HCT116 (cell line): ENCODE data around the gene WHRN. TPM values are rescaled to one million over a fixed set of nuclear protein-coding genes. Genes with fewer than 3 reads are reported as not detected.

Source experiments
- ATAC-seq: fragments of 200-7000 bp; cut with Tn5 transposase; 2 replicates; pipeline ENCODE4 v1.9.1; 2020; ENCODE audit warnings: mild to moderate bottlenecking, moderate library complexity
- BruUV-seq: library from RNA; stranded (reverse); fragments of 400-500 nt; replicated peaks from 2 replicates; lab custom pipeline; 2021; lab: Mats Ljungman, UMichigan
- CTCF ChIA-PET: fragments of 300-600 bp; sonication (Branson Sonifier 250); formaldehyde crosslinking; loops from one replicate; lab custom pipeline; 2021; ENCODE audit warnings: antibody characterized with exemption; lab: Charles Lee
- POLR2A ChIA-PET: fragments of 300-600, 350-600 bp; sonication (Branson Sonifier 250); formaldehyde crosslinking; loops from one replicate; lab custom pipeline; 2021; ENCODE audit warnings: antibody characterized with exemption; lab: Charles Lee
- RAD21 ChIA-PET, 2 experiments: fragments of 300-600 bp; sonication (Branson Sonifier 250); formaldehyde crosslinking; loops; one replicate each; lab custom pipeline; 2023; ENCODE audit warnings: low total read pairs in 2 of 2; ENCODE audit not compliant: uncharacterized antibody in 2 of 2, unreplicated experiment in 2 of 2, low non-redundant PET in 1 of 2; lab: Charles Lee
- DNase-seq: peaks from one replicate; pipeline ENCODE4 v3.0.0-alpha.2; 2010; ENCODE audit warnings: low read depth, low spot score
- H2AFZ ChIP-seq: fragments of 200-600 bp; shearing (Covaris generic), sonication (generic); 2 replicates; pipeline ENCODE4 v1.6.1; 2017; ENCODE audit warnings: low read depth, mixed run types, mixed read lengths, antibody characterized with exemption, low read length; ENCODE audit not compliant: poor library complexity, severe bottlenecking
- H3K27ac ChIP-seq: 2 replicates; pipeline ENCODE4 v1.5.1; 2012; ENCODE audit warnings: low read depth, low read length
- H3K27me3 ChIP-seq: fragments of 200-600 bp; sonication (generic); 2 replicates; pipeline ENCODE4 v1.6.1; 2016; ENCODE audit warnings: mixed run types, low read length, mixed read lengths; ENCODE audit not compliant: insufficient read depth
- H3K36me3 ChIP-seq, 2 experiments: fragments of 200-500 bp in 1 of 2; fragments of 200-600 bp in 1 of 2; sonication (Bioruptor generic) in 1 of 2; sonication (generic) in 1 of 2; 2 replicates each; pipeline versions ENCODE4 v1.5.1 to v1.6.1; 2014 to 2016; ENCODE audit warnings: low read length in 2 of 2, inconsistent platforms in 1 of 2, mixed read lengths in 1 of 2, mixed run types in 1 of 2; ENCODE audit not compliant: insufficient read depth in 2 of 2, control insufficient read depth in 1 of 2
- H3K4me1 ChIP-seq, 2 experiments: fragments of 200-600 bp in 1 of 2; sonication (generic) in 1 of 2; 2 replicates each; pipeline versions ENCODE4 v1.5.1 to v1.6.1; 2012 to 2017; ENCODE audit warnings: low read length in 2 of 2, inconsistent platforms in 1 of 2, mild to moderate bottlenecking in 1 of 2, mixed read lengths in 1 of 2, mixed run types in 1 of 2, moderate library complexity in 1 of 2; ENCODE audit not compliant: insufficient read depth in 2 of 2, control insufficient read depth in 1 of 2
- H3K4me2 ChIP-seq: fragments of 200-600 bp; sonication (generic); 2 replicates; pipeline ENCODE4 v1.6.1; 2017; ENCODE audit warnings: mixed run types, low read length, mixed read lengths
- H3K4me3 ChIP-seq, 2 experiments: fragments of 200-600 bp in 1 of 2; sonication (generic) in 1 of 2; replicated peaks in 1 of 2; 2 replicates each; pipeline ENCODE4 v1.5.1; 2011 to 2016; ENCODE audit warnings: low read length in 2 of 2, control low read depth in 1 of 2, low read depth in 1 of 2, mild to moderate bottlenecking in 1 of 2, mixed read lengths in 1 of 2, mixed run types in 1 of 2
- H3K79me2 ChIP-seq: fragments of 200-600 bp; sonication (generic); 2 replicates; pipeline ENCODE4 v1.6.1; 2017; ENCODE audit warnings: mild to moderate bottlenecking, mixed run types, low read length, moderate library complexity, mixed read lengths; ENCODE audit not compliant: insufficient read depth
- H3K9ac ChIP-seq: fragments of 200-600 bp; sonication (generic); 2 replicates; pipeline ENCODE4 v1.6.1; 2016; ENCODE audit warnings: low read length, mixed read lengths
- H3K9me2 ChIP-seq: fragments of 200-600 bp; sonication (generic), shearing (Covaris generic); 2 replicates; pipeline ENCODE4 v1.6.1; 2017; ENCODE audit warnings: mixed run types, mild to moderate bottlenecking, moderate library complexity; ENCODE audit not compliant: insufficient read depth
- H3K9me3 ChIP-seq, 2 experiments: fragments of 200-500 bp in 1 of 2; fragments of 200-600 bp in 1 of 2; sonication (Bioruptor generic) in 1 of 2; sonication (generic) in 1 of 2; 2 replicates each; pipeline ENCODE4 v1.6.1; 2014 to 2017; ENCODE audit warnings: low read length in 2 of 2, mixed read lengths in 2 of 2, inconsistent platforms in 1 of 2, low read depth in 1 of 2, mild to moderate bottlenecking in 1 of 2, mixed run types in 1 of 2, moderate library complexity in 1 of 2; ENCODE audit not compliant: control insufficient read depth in 1 of 2, insufficient read depth in 1 of 2
- H4K20me1 ChIP-seq: fragments of 200-600 bp; sonication (generic), shearing (Covaris generic); 2 replicates; pipeline ENCODE4 v1.6.1; 2017; ENCODE audit warnings: mixed run types, mild to moderate bottlenecking, moderate library complexity; ENCODE audit not compliant: insufficient read depth
- REST ChIP-seq: IDR thresholded peaks from 2 replicates; pipeline ENCODE4 v1.6.1; 2012; ENCODE audit warnings: low read depth
- SP1 ChIP-seq: IDR thresholded peaks from 2 replicates; pipeline ENCODE4 v1.6.1; 2012; ENCODE audit warnings: low read depth
- intact Hi-C: fragments of 100-400 bp; cut with micrococcal nuclease; formaldehyde crosslinking; loops from 2 replicates; pipeline ENCODE4 v1.10.0; 2022
- total RNA-seq: library from RNA; stranded (reverse); gene quantifications from one replicate; pipeline ENCODE4 v1.2.1, GENCODE V29; 2021; ENCODE audit not compliant: unreplicated experiment

Gene WHRN
- total RNA-seq, 1 experiment from 2014 or later = 12.8 TPM

GRCh38 chr9:114486205-114486963 lies 18.9 kb downstream of the WHRN start:
- no peaks in the 10 kb centered on the region for H3K79me2 ChIP-seq
- DNase-seq (no peak), ATAC-seq (no peak)
- ChIA-PET POLR2A (interaction anchor here (0.7 to 1.5 kb wide), 2 partner anchors 99 to 167 kb away, joined by 3 read pairs; no protein-coding TSS in a partner anchor), CTCF (interaction anchor here (1.1 to 1.8 kb wide), 2 partner anchors 21 to 167 kb away, joined by 6 to 11 read pairs; no protein-coding TSS in a partner anchor), RAD21 (interaction anchor here in 1 of 2 experiments (3.0 kb wide), 1 partner anchor 167 kb away, joined by 9 read pairs; no protein-coding TSS in a partner anchor)
- H3K4me2 ChIP-seq = no peak overlapping the region
- H3K9me3 ChIP-seq = no peaks in the 10 kb centered on the region
- no peak overlapping the region for H2AFZ ChIP-seq
- intact Hi-C loops = loop anchor here (5.0 kb wide), 1 partner anchor 79 kb away; no protein-coding TSS in a partner anchor
- peaks cover 19 to 38% of the 10 kb centered on the region in 2 experiments for H3K4me1 ChIP-seq
- H3K27ac ChIP-seq = no peak overlapping the region
- H3K9ac ChIP-seq = no peak overlapping the region
- no peak overlapping the region for H3K4me3 ChIP-seq
- H4K20me1 ChIP-seq = no peaks in the 10 kb centered on the region
- no TSS peak for BruUV-seq
- H3K27me3 ChIP-seq = no peaks in the 10 kb centered on the region
- no peaks in the 10 kb centered on the region for H3K9me2 ChIP-seq
- H3K36me3 ChIP-seq = no peaks in the 10 kb centered on the region
- TF ChIP-seq REST (no peak), SP1 (no peak)
